Measurements from ENCODE around the gene KLC1.
A peak's percentile ranks its signal among the peaks of the same experiment; 100 is the strongest.

The KLC1 gene

GRCh38 chr14:103705504-103706284, 76.7 kb downstream of the KLC1 start:
- DNase-seq = no peak

GRCh38 chr14:103706551-103707328, 77.7 kb downstream of the KLC1 start:
- DNase-seq = no peak

GRCh38 chr14:103707329-103708263, 78.6 kb downstream of the KLC1 start:
- no peak for DNase-seq

GRCh38 chr14:103708750-103709187, 79.8 kb downstream of the KLC1 start:
- no peak for DNase-seq

- no peak for DNase-seq
Observed at GRCh38 chr14:103709814-103710213, 80.8 kb downstream of the KLC1 start.

GRCh38 chr14:103710771-103711377, 81.9 kb downstream of the KLC1 start:
- DNase-seq = no peak

- DNase-seq = no peak
Observed at GRCh38 chr14:103711516-103712431, 82.8 kb downstream of the KLC1 start.

- no peak for DNase-seq
Observed at GRCh38 chr14:103712633-103713247, 83.7 kb downstream of the KLC1 start.

- peak in 1 of 5 donors; percentile 16 for DNase-seq
Observed at GRCh38 chr14:103713304-103714062, 84.5 kb downstream of the KLC1 start.

GRCh38 chr14:103714063-103714724, 85.2 kb downstream of the KLC1 start:
- no peak for DNase-seq

GRCh38 chr14:103715052-103716000, 86.3 kb downstream of the KLC1 start, which contains the start of the genes XRCC3 and ZFYVE21:
TSS of gene XRCC3 (minus strand) at chr14:103715451. CDS start at chr14:103711087, 4,364 bp downstream.
TSS of gene ZFYVE21 (plus strand) at chr14:103715810. CDS start at chr14:103715842, 32 bp downstream.
- peak; percentile 98 to 99 (median 99) for DNase-seq

GRCh38 chr14:103716091-103716801, 87.2 kb downstream of the KLC1 start:
- peak in 1 of 5 donors; percentile 28 for DNase-seq

GRCh38 chr14:103716899-103717411, 87.9 kb downstream of the KLC1 start:
- DNase-seq = no peak

GRCh38 chr14:103718572-103718971, 89.6 kb downstream of the KLC1 start:
- DNase-seq = no peak

- no peak for DNase-seq
Observed at GRCh38 chr14:103719751-103720150, 90.7 kb downstream of the KLC1 start.

GRCh38 chr14:103721334-103722120, 92.5 kb downstream of the KLC1 start:
- no peak for DNase-seq
